GM21786 (cell line): ENCODE measurements around the gene JAKMIP3.

Experiments
- ATAC-seq: cut with Tn5 transposase; IDR thresholded peaks from one replicate; pipeline ENCODE4 v1.9.1; 2021; ENCODE audit not compliant: unreplicated experiment

The JAKMIP3 gene

DNA sequence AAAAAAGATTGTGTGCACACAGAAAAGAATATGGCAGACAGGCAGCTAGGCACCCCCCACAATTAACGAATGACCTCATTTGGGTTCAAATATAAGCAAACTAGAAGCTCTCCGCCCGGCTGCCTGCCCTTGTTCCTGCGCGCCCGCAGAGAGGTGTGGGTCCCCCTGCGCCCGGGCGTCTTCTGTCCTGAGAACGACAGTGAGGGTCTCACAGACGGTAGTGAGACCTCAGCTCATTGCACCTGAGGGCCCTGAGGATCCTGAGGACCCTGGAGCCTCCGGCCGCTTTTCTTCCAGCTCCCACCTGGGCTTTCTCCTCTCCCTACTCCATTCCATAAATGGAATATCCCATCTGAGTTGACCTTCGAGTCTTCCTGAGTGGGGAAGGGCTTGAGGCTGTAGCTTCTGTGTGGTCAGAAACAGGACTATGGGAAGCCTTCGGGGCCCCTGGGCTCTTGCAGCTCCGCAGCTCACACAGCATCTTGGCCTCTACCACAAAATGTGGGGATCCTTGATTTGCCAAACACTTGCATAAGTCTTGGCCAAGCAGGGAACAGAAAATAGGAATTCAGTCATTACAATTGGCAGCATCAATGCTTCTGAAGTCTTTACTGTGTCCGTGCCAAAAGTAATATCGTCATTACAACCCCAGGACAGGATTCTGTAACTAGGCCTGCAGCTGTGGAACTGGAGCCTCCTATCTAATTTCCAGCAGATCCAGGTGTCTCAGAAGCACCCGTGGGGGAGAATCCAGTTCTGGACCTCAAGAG, 43.8 kb downstream of the JAKMIP3 start:
- ATAC-seq = no peak

DNA sequence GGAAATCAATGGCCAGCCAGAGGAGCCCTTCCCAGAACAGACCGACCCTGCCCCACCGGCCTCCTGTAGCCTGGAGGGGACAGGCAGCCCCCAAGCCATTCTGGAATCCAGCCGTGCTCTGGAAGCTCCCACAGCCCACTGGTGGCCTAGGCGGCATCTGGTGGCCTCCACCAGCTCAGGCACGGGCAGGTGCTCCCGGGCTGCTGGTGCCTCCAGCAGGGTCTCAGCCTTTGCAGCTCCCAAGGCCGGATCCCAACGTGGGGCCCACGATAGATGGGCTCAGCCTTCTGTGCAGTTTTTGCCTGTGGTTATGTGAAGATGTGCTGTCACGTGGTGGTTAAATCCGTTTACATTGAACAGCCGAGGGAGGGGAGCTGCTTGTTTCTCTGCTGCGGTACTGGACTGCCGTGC, 44.4 kb downstream of the JAKMIP3 start:
- no peak for ATAC-seq

DNA sequence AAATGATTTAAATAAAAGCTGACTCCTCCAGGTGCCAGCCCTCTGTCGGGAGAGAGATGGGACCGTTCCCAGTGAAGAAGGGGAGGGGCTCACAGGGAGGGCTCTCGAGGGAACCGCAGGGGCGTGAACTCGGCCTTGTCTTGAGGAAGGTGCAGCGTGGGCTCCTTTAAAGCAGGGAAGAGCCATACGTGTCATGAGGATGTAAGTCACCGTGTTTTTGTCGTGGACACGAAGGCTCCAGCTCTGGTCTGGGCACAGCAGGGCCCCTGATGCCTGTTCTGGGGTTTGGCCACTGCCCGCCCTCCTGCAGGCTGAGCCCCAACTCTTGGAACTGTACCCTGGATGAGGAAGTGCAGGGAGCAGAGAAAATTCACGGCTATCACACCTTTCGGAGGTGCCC, 45.0 kb downstream of the JAKMIP3 start:
- ATAC-seq = no peak

DNA sequence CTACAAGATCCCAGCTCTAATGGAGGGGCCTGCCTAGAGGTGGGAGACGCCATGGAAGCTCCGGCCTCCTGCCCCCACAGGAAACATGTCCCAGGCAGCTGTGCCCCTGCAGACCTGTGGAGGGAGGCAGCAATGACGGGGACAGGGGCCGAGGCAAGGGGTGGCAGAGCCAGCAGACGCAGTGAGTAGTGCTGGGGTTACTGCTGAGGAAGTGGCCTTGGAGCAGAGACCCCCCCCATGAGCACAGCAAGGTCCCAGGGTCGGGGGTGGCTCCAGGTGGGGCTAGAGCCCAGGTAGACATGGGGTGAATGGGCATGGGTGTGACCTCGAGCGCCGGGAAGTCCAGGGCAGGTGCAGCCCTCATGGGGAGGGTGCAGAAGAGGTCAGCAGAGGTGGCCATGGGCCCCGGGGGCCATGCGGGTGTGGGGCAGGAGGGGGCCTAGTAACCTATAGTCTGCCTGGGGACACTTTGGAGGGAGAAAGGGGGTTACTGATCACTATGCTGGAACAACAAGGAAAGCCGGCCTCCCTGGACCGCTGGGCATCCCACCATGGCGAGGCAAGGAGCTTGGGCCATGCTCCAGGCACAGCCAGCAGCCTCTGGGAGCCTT, 45.5 kb downstream of the JAKMIP3 start:
- ATAC-seq = no peak

DNA sequence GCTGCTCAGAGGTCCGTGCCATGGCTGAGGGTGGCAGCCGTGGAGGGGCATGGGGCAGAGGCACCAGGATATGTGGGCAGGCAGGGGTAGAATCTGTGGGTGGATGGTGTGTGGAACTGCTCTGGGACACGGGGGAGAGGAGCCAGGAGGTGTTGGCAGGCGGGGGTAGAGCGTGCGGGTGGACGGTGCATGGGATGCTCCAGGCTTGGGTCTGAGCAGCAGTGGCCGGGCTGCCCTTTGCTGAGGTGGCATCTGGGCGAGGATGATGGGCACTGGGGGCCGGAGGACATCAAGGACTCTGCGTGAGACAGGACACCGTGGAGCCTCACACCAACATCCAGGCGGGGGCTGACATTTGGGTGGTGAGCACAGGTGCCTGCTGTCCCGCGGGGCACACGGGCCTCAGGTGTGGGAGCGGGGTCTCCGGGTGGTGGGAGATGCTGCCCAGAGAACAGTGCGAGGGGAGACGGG, 46.2 kb downstream of the JAKMIP3 start:
- ATAC-seq = no peak

DNA sequence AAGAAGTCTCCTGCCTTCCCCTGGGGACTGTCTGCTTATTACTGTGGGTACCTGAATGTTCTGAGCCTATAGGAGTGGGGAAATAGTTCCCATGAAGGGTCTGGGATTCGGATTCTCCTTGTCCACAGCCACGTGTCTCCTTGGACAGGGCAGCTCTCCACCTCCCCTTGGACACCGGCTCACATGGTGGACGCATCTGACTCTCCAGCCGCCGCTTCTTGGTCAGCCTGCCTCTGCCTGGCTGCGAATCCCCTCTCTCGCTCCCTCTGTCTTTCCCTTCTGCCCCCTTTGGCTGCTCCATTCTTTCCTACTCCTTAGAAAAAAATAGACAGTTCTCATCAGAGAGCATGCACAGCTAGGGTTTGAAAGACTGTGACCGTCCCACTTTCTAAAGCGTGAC, 46.9 kb downstream of the JAKMIP3 start:
- no peak for ATAC-seq

DNA sequence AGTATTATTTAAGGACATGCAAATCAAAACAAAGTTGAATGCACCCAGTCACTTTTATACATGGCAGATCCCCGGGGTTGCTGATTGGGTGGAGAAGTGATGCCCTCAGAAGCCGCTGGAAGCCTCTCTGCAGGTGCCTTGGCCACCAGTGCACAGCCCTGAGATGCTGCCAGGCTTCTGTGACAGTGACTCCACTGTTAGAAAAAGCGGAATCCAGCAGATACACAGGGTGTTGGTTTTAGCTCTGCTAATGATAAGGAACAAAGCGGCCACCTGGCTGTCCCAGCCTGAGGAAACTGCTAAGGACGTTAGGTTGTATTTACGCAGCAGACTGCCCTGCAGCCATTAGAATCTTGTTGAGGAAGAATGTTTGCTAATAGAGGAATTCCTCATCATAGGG, 47.5 kb downstream of the JAKMIP3 start:
- ATAC-seq = no peak

DNA sequence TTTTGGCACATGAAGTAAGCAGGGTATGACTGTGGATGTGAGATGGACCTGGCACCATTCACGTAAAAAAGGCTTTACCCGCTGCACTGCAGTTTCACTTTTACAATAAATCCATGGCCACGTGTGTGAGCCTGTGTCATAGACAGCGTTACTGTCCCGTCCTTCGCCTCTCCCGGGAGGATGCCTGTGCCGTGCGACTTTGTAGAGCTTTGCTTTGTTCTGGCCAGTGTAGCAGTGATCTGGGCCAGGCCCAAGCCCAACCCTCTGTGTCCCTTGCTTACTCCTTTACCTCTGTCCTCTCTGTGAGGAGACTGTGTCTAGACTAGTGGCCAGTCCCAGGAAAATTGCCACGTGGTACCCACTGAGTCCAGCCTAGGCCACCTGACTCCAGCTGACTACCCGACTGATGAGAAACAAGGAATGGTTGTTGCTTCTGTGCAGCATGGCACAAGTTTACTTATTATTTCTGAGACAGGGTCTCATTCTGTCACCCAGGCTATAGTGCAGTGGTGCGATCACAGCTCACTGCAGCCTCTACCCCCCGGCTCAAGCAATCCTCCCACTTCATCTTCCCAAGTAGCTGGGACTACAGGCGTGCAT, 48.1 kb downstream of the JAKMIP3 start:
- ATAC-seq = no peak

DNA sequence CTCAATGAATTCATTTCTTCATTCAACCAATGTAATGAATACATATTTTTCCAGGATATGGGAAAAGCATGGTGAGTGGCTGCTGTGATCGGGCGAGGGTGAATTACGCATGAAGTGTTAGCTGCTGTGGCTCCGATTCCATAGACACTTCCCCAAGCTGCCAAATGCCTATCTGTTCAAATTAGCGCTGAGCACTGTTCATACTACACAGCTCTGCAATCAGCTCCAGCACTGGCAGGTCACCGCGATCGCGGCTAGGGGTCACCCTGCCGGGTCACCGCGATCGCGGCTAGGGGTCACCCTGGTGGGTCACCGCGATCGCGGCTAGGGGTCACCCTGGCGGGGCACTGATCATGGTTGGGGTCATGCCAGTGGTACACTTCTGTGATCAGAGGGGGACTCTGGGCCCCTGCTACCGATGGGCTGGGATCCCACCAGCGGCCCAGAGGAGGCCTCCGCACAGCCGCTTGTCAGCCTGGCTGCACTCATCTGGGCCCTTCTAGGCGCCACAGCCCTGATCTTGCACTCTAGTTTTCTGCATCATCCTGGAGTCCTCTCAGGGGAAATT, 49.3 kb downstream of the JAKMIP3 start:
- ATAC-seq = no peak
